ENCODE measurements around the gene STIL.
"Not testable (repeated sequence)": the region's sequence is repeated elsewhere in the genome, so short reads cannot be mapped to it uniquely, and the experiment has no call there.

STIL gene

DNA sequence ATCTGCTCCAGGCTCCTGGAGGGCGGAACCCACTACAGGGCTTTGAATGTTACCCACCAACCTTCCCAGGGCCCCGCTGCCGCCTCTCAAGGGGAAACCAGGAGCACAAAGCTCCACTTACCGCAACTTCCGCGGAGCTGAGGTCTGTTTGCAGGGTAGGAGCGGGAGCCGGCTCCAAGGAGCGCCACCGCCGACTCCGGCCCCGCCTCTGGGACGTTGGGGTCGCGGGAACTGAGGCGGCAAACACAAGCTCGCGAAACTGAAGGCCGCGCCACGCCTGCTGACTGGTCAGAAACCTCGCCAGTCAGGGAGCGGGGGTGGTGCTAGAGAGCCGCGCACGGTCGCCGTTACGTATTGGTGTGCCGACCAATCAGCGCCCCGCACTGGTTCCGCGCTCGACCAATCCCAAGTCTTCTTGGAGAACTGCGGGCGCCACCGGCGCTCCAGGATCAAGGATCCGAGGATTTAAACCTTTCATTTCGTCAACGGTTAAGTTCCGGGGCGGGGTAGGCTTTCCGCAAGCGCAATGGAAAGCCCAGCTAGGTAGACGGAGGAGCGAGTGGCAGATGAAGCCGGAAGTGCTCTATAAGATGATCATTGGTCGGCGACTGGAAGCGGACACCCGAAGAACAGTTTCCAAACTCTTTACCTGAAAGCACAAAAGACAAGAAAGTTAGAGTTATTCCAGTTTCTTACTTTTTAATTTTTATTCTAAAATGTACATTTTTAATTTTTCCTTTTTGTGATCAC lies at the start of gene STIL:
Gene STIL (minus strand): TSS at position 233 of the 750 bp plus-strand sequence. CDS start 3,828 bp downstream, outside the sequence.
- H3K27ac ChIP-seq (ENCODE audit: low read length), result no peak within 1 kb of the TSS
- H3K9ac ChIP-seq (ENCODE audit: low read length in 2 of 2), result peak within 1 kb of the TSS; percentile 70 to 74
- H3K27me3 ChIP-seq (ENCODE audit: control insufficient read depth in 1 of 2, insufficient read depth in 2 of 2, low read length in 2 of 2), result no peaks in the 10 kb centered on the region
- no peaks in the 10 kb centered on the region for H3K36me3 ChIP-seq (ENCODE audit: control insufficient read depth in 2 of 2, insufficient read depth in 2 of 2, low read length in 2 of 2)
- no peaks in the 10 kb centered on the region for H3K9me3 ChIP-seq (ENCODE audit: control insufficient read depth in 2 of 2, low read length in 2 of 2)
- peaks cover 7% of the 10 kb centered on the region for H3K4me1 ChIP-seq (ENCODE audit: control insufficient read depth, insufficient read depth, low read length)
- H3K4me3 ChIP-seq (ENCODE audit: low read length in 2 of 2), result peak within 1 kb of the TSS; percentile 85 to 89

DNA sequence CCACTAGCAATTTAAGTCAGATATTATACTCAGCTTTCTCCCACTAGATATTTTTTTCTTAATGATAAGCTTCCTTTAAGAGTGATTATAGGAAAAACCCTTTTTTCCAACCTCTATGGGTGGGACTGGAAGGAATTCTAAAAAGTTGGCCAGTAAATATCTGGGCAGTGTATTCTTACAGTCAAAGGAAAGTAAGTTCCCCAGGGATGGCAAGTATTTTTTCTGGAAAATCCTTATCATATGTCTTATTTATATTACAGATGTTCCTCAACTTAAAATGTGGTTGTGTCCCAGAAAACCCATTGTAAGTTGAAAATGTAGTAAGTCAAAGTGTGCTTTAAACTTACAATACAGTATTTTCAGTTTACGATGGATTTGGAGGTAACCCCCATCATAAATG lies 48.9 kb upstream of the STIL start:
- H3K27me3 ChIP-seq (ENCODE audit: control insufficient read depth in 1 of 2, insufficient read depth in 2 of 2, low read length in 2 of 2), result no peaks in the 10 kb centered on the region
- no peaks in the 10 kb centered on the region for H3K4me1 ChIP-seq (ENCODE audit: control insufficient read depth, insufficient read depth, low read length)
- no peak overlapping the region for H3K9ac ChIP-seq (ENCODE audit: low read length in 2 of 2)
- H3K27ac ChIP-seq (ENCODE audit: low read length), result no peak overlapping the region
- no peak overlapping the region for H3K4me3 ChIP-seq (ENCODE audit: low read length in 2 of 2)
- H3K9me3 ChIP-seq (ENCODE audit: control insufficient read depth in 2 of 2, low read length in 2 of 2), result no peaks in the 10 kb centered on the region
- H3K36me3 ChIP-seq (ENCODE audit: control insufficient read depth in 2 of 2, insufficient read depth in 2 of 2, low read length in 2 of 2), result no peaks in the 10 kb centered on the region

DNA sequence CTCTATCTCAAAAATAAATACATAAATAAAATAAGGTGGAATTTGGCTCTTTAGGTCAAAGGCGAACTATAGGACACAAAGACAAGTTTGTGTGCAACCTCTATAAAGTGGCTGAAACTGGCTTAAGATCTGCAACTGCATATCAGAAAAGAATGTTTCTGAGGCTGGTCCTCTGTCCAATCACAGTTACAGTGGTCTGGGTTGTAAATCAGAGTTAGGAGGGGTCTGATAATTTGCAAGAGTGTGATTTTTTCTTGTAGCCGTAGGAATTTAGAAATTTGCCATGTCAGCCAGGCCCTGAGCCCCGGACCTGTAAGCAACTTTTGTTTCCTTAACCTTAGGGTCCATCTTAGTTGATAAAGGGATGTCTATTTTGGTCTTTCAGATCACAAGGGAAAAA lies 47.4 kb upstream of the STIL start:
- no peak overlapping the region for H3K4me3 ChIP-seq (ENCODE audit: low read length in 2 of 2)
- H3K36me3 ChIP-seq (ENCODE audit: control insufficient read depth in 2 of 2, insufficient read depth in 2 of 2, low read length in 2 of 2), result no peaks in the 10 kb centered on the region
- no peak overlapping the region for H3K27ac ChIP-seq (ENCODE audit: low read length)
- no peaks in the 10 kb centered on the region for H3K9me3 ChIP-seq (ENCODE audit: control insufficient read depth in 2 of 2, low read length in 2 of 2)
- no peak overlapping the region for H3K9ac ChIP-seq (ENCODE audit: low read length in 2 of 2)
- H3K4me1 ChIP-seq (ENCODE audit: control insufficient read depth, insufficient read depth, low read length), result no peaks in the 10 kb centered on the region
- H3K27me3 ChIP-seq (ENCODE audit: control insufficient read depth in 1 of 2, insufficient read depth in 2 of 2, low read length in 2 of 2), result no peaks in the 10 kb centered on the region

DNA sequence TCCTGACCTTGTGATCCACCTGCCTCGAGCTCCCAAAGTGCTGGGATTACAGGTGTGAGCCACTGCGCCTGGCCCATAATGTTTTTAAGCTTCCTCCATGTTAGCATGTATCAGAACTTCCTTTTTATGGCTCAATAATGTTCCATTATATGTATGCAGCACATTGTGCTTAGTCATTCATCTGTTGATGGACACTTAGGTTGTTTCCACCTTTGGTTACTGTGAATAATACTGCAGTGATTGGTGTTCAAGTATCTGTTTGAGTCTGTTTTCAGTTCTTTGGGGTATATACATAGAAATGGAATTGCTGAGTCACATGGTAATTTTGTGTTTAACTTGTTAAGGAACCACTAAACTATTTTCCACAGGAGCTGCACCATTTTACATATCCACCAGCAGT lies 37.4 kb upstream of the STIL start:
- H3K36me3 ChIP-seq (ENCODE audit: control insufficient read depth in 2 of 2, insufficient read depth in 2 of 2, low read length in 2 of 2), result no peaks in the 10 kb centered on the region
- no peak overlapping the region for H3K9ac ChIP-seq (ENCODE audit: low read length in 2 of 2)
- H3K4me3 ChIP-seq (ENCODE audit: low read length in 2 of 2), result no peak overlapping the region
- H3K27ac ChIP-seq (ENCODE audit: low read length), result no peak overlapping the region
- H3K27me3 ChIP-seq (ENCODE audit: control insufficient read depth in 1 of 2, insufficient read depth in 2 of 2, low read length in 2 of 2), result no peaks in the 10 kb centered on the region
- H3K4me1 ChIP-seq (ENCODE audit: control insufficient read depth, insufficient read depth, low read length), result no peaks in the 10 kb centered on the region
- no peaks in the 10 kb centered on the region for H3K9me3 ChIP-seq (ENCODE audit: control insufficient read depth in 2 of 2, low read length in 2 of 2)

DNA sequence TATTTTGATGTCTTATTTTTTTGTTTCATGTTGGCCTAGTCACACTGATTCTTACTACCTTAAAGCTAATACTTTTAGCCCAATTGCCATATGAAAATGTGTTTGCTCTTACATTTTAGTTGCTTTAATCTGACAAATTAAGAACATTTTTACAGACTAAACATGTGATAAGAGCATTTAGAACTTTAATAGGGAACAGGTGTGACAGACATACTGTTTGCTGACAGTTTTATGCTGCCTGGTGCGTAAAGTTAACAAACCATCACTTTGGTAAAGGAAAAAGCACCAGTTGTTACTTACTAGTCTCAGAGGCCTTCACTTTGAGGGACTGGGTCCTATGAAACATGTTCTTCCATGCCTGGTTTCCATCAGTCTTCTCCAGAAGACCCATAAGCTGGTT lies 34.3 kb upstream of the STIL start:
- Histone ChIP-seq H3K4me3 (ENCODE audit: low read length in 2 of 2) (no peak overlapping the region), H3K27me3 (ENCODE audit: control insufficient read depth in 1 of 2, insufficient read depth in 2 of 2, low read length in 2 of 2) (no peaks in the 10 kb centered on the region), H3K27ac (ENCODE audit: low read length) (no peak overlapping the region), H3K36me3 (ENCODE audit: control insufficient read depth in 2 of 2, insufficient read depth in 2 of 2, low read length in 2 of 2) (no peaks in the 10 kb centered on the region), H3K4me1 (ENCODE audit: control insufficient read depth, insufficient read depth, low read length) (no peaks in the 10 kb centered on the region), H3K9me3 (ENCODE audit: control insufficient read depth in 2 of 2, low read length in 2 of 2) (no peaks in the 10 kb centered on the region), H3K9ac (ENCODE audit: low read length in 2 of 2) (no peak overlapping the region)

DNA sequence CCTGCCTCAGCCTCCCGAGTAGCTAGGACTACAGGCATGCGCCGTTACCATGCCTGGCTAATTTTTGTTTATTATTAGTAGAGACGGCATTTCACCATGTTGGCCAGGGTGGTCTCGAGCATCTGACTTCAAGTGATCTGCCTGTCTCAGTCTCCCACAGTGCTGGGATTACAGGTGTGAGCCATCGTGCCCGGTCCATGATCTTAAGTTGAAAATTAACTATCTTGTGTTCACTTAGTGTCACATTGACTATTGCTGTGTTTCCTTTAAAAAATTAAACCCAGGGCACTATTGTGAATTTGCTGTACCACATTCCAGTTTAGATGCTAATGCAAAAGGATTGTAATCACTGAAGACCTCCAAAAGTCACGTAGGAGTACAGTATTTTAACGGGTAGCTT lies 33.8 kb upstream of the STIL start:
- no peaks in the 10 kb centered on the region for H3K36me3 ChIP-seq (ENCODE audit: control insufficient read depth in 2 of 2, insufficient read depth in 2 of 2, low read length in 2 of 2)
- H3K27ac ChIP-seq (ENCODE audit: low read length), result no peak overlapping the region
- no peak overlapping the region for H3K9ac ChIP-seq (ENCODE audit: low read length in 2 of 2)
- H3K9me3 ChIP-seq (ENCODE audit: control insufficient read depth in 2 of 2, low read length in 2 of 2), result no peaks in the 10 kb centered on the region
- no peaks in the 10 kb centered on the region for H3K27me3 ChIP-seq (ENCODE audit: control insufficient read depth in 1 of 2, insufficient read depth in 2 of 2, low read length in 2 of 2)
- H3K4me1 ChIP-seq (ENCODE audit: control insufficient read depth, insufficient read depth, low read length), result no peaks in the 10 kb centered on the region
- H3K4me3 ChIP-seq (ENCODE audit: low read length in 2 of 2), result no peak overlapping the region

DNA sequence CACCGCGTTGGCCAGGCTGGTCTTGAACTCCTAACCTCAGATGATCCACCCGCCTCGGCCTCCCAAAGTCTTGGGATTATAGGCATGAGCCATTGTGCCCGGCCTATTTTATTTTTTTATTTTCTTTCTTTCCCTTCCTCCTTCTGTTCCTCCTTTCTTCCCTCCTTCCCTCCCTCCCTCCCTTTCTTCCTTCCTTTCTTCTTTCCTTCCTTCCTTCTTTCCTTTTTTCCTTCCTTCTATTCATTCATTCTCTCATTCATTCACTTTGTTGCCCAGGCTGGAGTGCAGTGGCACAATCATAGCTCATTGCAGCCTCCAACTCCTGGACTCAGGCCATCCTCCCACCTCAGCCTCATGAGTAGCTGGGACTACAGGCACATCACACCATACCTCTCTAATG lies 33.0 kb upstream of the STIL start:
- not testable (repeated sequence) for H3K4me1 ChIP-seq (ENCODE audit: control insufficient read depth, insufficient read depth, low read length); H3K27ac ChIP-seq (ENCODE audit: low read length); H3K27me3 ChIP-seq (ENCODE audit: control insufficient read depth in 1 of 2, insufficient read depth in 2 of 2, low read length in 2 of 2); H3K36me3 ChIP-seq (ENCODE audit: control insufficient read depth in 2 of 2, insufficient read depth in 2 of 2, low read length in 2 of 2); H3K9me3 ChIP-seq (ENCODE audit: control insufficient read depth in 2 of 2, low read length in 2 of 2); H3K4me3 ChIP-seq (ENCODE audit: low read length in 2 of 2); H3K9ac ChIP-seq (ENCODE audit: low read length in 2 of 2)

DNA sequence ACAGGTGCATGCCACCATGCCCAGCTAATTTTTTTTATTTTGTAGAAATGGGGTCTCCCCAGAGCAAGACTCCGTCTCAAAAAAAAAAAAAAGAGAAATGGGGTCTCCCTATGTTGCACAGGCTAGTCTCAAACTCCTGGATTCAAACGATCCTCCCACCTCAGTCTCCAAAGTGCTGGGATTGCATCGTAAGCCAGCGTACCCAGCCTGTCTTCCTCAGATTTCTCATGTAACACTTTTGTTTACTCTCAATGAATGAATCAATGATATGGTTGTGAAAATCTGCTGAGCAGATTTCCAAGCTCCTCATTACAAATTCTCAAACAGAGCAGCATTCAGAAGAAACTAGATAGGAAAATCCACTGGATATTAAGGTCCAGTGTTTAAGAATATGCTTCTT lies 26.3 kb upstream of the STIL start:
- H3K36me3 ChIP-seq (ENCODE audit: control insufficient read depth in 2 of 2, insufficient read depth in 2 of 2, low read length in 2 of 2), result no peaks in the 10 kb centered on the region
- H3K4me1 ChIP-seq (ENCODE audit: control insufficient read depth, insufficient read depth, low read length), result peaks cover 2% of the 10 kb centered on the region
- no peaks in the 10 kb centered on the region for H3K9me3 ChIP-seq (ENCODE audit: control insufficient read depth in 2 of 2, low read length in 2 of 2)
- H3K4me3 ChIP-seq (ENCODE audit: low read length in 2 of 2), result no peak overlapping the region
- no peak overlapping the region for H3K27ac ChIP-seq (ENCODE audit: low read length)
- H3K9ac ChIP-seq (ENCODE audit: low read length in 2 of 2), result no peak overlapping the region
- H3K27me3 ChIP-seq (ENCODE audit: control insufficient read depth in 1 of 2, insufficient read depth in 2 of 2, low read length in 2 of 2), result no peaks in the 10 kb centered on the region

DNA sequence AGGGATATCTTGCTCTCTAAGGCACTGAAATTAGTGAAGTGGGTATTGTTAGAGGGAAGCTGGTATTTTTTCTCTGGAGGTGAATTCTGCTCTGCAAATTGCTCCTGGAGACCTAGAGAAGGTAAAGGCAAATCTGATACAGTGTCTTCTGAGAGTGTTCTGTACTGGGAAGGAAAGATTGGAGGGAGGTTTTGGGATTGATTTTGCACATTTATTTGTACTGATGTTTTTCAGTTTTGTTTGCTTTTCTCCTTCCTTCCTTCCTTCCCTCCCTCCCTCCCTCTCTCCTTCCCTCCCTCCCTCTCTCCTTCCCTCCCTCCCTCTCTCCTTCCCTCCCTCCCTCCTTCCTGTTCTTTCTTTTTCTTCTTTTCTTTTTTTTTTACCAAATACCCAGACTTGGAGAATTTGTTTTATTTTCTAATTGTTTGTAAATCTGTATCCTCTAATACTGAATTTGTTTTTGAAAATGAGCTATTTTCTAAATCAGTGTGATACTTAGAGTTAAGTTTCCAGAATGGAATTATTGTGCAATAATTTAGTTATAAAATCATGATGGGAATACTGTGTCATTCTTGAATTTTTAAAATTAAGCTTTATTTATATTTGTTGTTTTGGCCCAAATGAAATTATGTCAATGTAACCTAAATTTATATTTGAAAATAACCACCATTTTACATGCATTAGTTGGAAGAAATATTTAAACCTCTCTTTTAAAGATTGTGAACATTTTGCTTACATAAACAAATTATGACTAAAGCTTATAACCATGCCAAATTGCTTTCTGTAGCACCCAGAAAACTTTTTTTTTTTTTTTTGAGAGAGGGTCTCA lies 24.5 kb upstream of the STIL start:
- Histone ChIP-seq H3K36me3 (ENCODE audit: control insufficient read depth in 2 of 2, insufficient read depth in 2 of 2, low read length in 2 of 2) (no peaks in the 10 kb centered on the region), H3K9ac (ENCODE audit: low read length in 2 of 2) (no peak overlapping the region), H3K4me1 (ENCODE audit: control insufficient read depth, insufficient read depth, low read length) (peaks cover 10% of the 10 kb centered on the region), H3K9me3 (ENCODE audit: control insufficient read depth in 2 of 2, low read length in 2 of 2) (no peaks in the 10 kb centered on the region), H3K27ac (ENCODE audit: low read length) (no peak overlapping the region), H3K27me3 (ENCODE audit: control insufficient read depth in 1 of 2, insufficient read depth in 2 of 2, low read length in 2 of 2) (no peaks in the 10 kb centered on the region), H3K4me3 (ENCODE audit: low read length in 2 of 2) (no peak overlapping the region)

DNA sequence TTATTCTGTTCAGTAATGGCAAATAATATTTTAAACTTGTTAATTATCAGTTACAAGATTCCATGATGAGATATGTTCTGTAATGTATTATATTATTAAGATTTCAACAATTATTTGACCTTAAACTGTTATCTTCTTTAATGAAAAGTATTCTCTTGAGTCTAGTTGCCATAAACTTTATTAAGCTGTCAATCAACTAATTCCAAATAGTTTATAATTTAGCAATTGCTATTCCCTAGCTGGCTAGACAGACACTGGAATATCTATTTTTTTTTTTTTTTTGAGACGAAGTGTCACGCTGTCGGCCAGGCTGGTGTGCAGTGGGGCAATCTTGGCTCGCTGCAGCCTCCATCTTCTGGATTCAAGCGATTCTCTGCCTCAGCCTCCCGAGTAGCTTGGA lies 23.4 kb upstream of the STIL start:
- H3K4me3 ChIP-seq (ENCODE audit: low read length in 2 of 2), result no peak overlapping the region
- no peak overlapping the region for H3K9ac ChIP-seq (ENCODE audit: low read length in 2 of 2)
- no peaks in the 10 kb centered on the region for H3K9me3 ChIP-seq (ENCODE audit: control insufficient read depth in 2 of 2, low read length in 2 of 2)
- H3K36me3 ChIP-seq (ENCODE audit: control insufficient read depth in 2 of 2, insufficient read depth in 2 of 2, low read length in 2 of 2), result no peaks in the 10 kb centered on the region
- H3K4me1 ChIP-seq (ENCODE audit: control insufficient read depth, insufficient read depth, low read length), result peaks cover 21% of the 10 kb centered on the region
- no peaks in the 10 kb centered on the region for H3K27me3 ChIP-seq (ENCODE audit: control insufficient read depth in 1 of 2, insufficient read depth in 2 of 2, low read length in 2 of 2)
- H3K27ac ChIP-seq (ENCODE audit: low read length), result no peak overlapping the region
